Measurements from ENCODE around the gene ATG16L1. TPM values are rescaled to one million over a fixed set of nuclear protein-coding genes. Genes with fewer than 3 reads are reported as not detected.

The ATG16L1 gene
- total and polyA plus RNA-seq, 2 of the 4 experiments (the other 2 are of a cell fraction): 20.0 to 26.2 TPM

- TF ChIP-seq POLR2A (IDR thresholded peaks at IDR 0.05; ENCODE audit: low read depth, low read length): no peak
- no peak for TF ChIP-seq USF2 (IDR thresholded peaks at IDR 0.05; ENCODE audit: low read depth, low read length)
- TF ChIP-seq RAD21 (IDR thresholded peaks at IDR 0.05; ENCODE audit: low read length): no peak
- no peak for TF ChIP-seq SMC3 (IDR thresholded peaks at IDR 0.05; ENCODE audit: low read depth, low read length)
- TF ChIP-seq BHLHE40 (IDR thresholded peaks at IDR 0.05; ENCODE audit: low read depth, low read length): no peak
- no peak for TF ChIP-seq CTCF (conservative IDR thresholded peaks at IDR 0.05; ENCODE audit: low read depth, low read length)
- TF ChIP-seq ELK1 (IDR thresholded peaks at IDR 0.05; ENCODE audit: borderline replicate concordance, low read depth, low read length): no peak
- no peak for TF ChIP-seq NFE2L2 (IDR thresholded peaks at IDR 0.05; ENCODE audit: low read depth, low read length)
- TF ChIP-seq MAZ (IDR thresholded peaks at IDR 0.05; ENCODE audit: borderline replicate concordance, low read depth, low read length): no peak
- TF ChIP-seq MAFK (IDR thresholded peaks at IDR 0.05; ENCODE audit: low read depth, low read length): no peak
- no peak for TF ChIP-seq RFX5 (IDR thresholded peaks at IDR 0.05; ENCODE audit: low read depth, low read length)
- no peak for TF ChIP-seq MXI1 (IDR thresholded peaks at IDR 0.05; ENCODE audit: borderline replicate concordance, low read depth, low read length)
- no peak for TF ChIP-seq CEBPB (IDR thresholded peaks at IDR 0.05; ENCODE audit: low read depth, low read length)
- H3K27ac ChIP-seq (ENCODE audit: insufficient read depth, low read length): no peak overlapping the region
- peaks cover 20% of the 10 kb centered on the region for H3K27me3 ChIP-seq (ENCODE audit: control insufficient read depth, insufficient read depth, low read length)
- no peak overlapping the region for H2BK120ac ChIP-seq (ENCODE audit: low read depth, low read length)
- H3K9me3 ChIP-seq (ENCODE audit: control insufficient read depth, insufficient read depth, low read length): no peaks in the 10 kb centered on the region
- H3K36me3 ChIP-seq (ENCODE audit: control insufficient read depth, insufficient read depth, low read length): no peaks in the 10 kb centered on the region
- H2BK20ac ChIP-seq (ENCODE audit: low read depth, low read length): no peak overlapping the region
- H4K20me1 ChIP-seq (ENCODE audit: insufficient read depth, low read length): peaks cover 8% of the 10 kb centered on the region; the same call in 1 of the 2 replicates
- DNase-seq (no peak), ATAC-seq (ENCODE audit: low read depth) (no peak)
- H2BK15ac ChIP-seq (ENCODE audit: low read depth, low read length): no peak overlapping the region
- no peak overlapping the region for H3K4ac ChIP-seq (ENCODE audit: low read depth, low read length)
- peaks cover 4% of the 10 kb centered on the region; the same call in 1 of the 2 replicates for H3K4me1 ChIP-seq (ENCODE audit: control insufficient read depth, insufficient read depth, low read length)
- intact Hi-C loops (cut with micrococcal nuclease): no loop called here
- H4K8ac ChIP-seq (ENCODE audit: low read depth in 2 of 2, low read length in 2 of 2): no peak overlapping the region
- no CpG with 5 or more reads among the region's 6 CpGs for WGBS, 2 experiments (ENCODE audit: extremely low coverage in 2 of 2, insufficient read length in 1 of 2)
- no TSS peak for BruUV-seq (replicated peaks)
- no peak overlapping the region for H3K23ac ChIP-seq (ENCODE audit: low read depth, low read length)
- H3K4me2 ChIP-seq (ENCODE audit: low read depth, low read length): no peak overlapping the region
- dilution Hi-C loops (cut with HindIII; ENCODE audit: low sequenced_read_pairs, unreplicated experiment): no loop called here
- in situ Hi-C loops (cut with MboI; ENCODE audit: low sequenced_read_pairs): no loop called here
- H3K9me1 ChIP-seq (ENCODE audit: insufficient read depth, low read length): no peaks in the 10 kb centered on the region
- no peak overlapping the region for H2AK5ac ChIP-seq (ENCODE audit: low read depth, low read length)
- ChIA-PET CTCF (no interaction called here), POLR2A (ENCODE audit: unreplicated experiment) (no interaction called here)
- no peak overlapping the region for H3K9ac ChIP-seq (ENCODE audit: low read depth, low read length)
- H3K56ac ChIP-seq (ENCODE audit: extremely low read depth, insufficient read depth, low read length): no peak overlapping the region
- no peak overlapping the region for H2BK5ac ChIP-seq (ENCODE audit: low read depth, low read length, poor library complexity, severe bottlenecking)
- no peak overlapping the region for H3K4me3 ChIP-seq (ENCODE audit: insufficient read depth, low read depth, low read length)
- no peak overlapping the region for H2AK9ac ChIP-seq (replicated peaks; ENCODE audit: low read depth, low read length, poor library complexity)
- H3K18ac ChIP-seq (ENCODE audit: low read depth, low read length): no peak overlapping the region
- no peak overlapping the region for H4K91ac ChIP-seq (ENCODE audit: insufficient read depth, low read depth, low read length)
- no peak overlapping the region for H3K14ac ChIP-seq (replicated peaks; ENCODE audit: low read depth, low read length)
- H3K79me1 ChIP-seq (ENCODE audit: low read depth in 1 of 2, low read length in 2 of 2): no peaks in the 10 kb centered on the region
- no peak overlapping the region for H4K5ac ChIP-seq (ENCODE audit: low read depth, low read length)
- no peak overlapping the region for H2AFZ ChIP-seq (replicated peaks; ENCODE audit: low read length, poor library complexity)
Observed at GRCh38 chr2:233213975-233214374, 37.5 kb upstream of the ATG16L1 start.

Measured in IMR-90 (cell line).